Thyroid gland (tissue), 4 donors: ENCODE measurements around the gene CBR3. TPM values are rescaled to one million over a fixed set of nuclear protein-coding genes. Genes with fewer than 3 reads are reported as not detected.

Experiments
- DNase-seq, 2 donors: peaks; one replicate each; pipeline ENCODE4 v3.0.0-alpha.2; 2019
- H3K27ac ChIP-seq, 3 donors: fragments of 200-600 bp; sonication (generic); 1 replicate in 2 of 3; 2 replicates in 1 of 3; pipeline ENCODE4 v1.5.1; 2016 to 2019; ENCODE audit warnings: mild to moderate bottlenecking in 1 of 3, moderate library complexity in 1 of 3
- H3K27me3 ChIP-seq: fragments of 200-600 bp; sonication (generic); one replicate; pipeline ENCODE4 v1.5.1; 2019
- H3K36me3 ChIP-seq, 2 donors: fragments of 200-600 bp; sonication (generic); one replicate each; pipeline ENCODE4 v1.5.1; 2016 to 2019
- H3K4me1 ChIP-seq, 2 donors: fragments of 200-600 bp; sonication (generic); one replicate each; pipeline ENCODE4 v1.5.1; 2017 to 2019
- H3K4me3 ChIP-seq, 3 donors: fragments of 200-600 bp; sonication (generic); replicated peaks in 1 of 3; 1 replicate in 2 of 3; 2 replicates in 1 of 3; pipeline ENCODE4 v1.5.1; 2016; ENCODE audit warnings: mild to moderate bottlenecking in 1 of 3
- H3K9me3 ChIP-seq: fragments of 200-600 bp; sonication (generic); one replicate; pipeline ENCODE4 v1.5.1; 2017
- POLR2A ChIP-seq, 2 donors: fragments of 450-650 bp; IDR thresholded peaks; one replicate each; pipeline ENCODE4 v1.6.1; 2017; ENCODE audit warnings: antibody characterized with exemption in 2 of 2, mild to moderate bottlenecking in 2 of 2, moderate library complexity in 1 of 2
- WGBS, 2 donors: methylation state at CpG; one replicate each; pipeline ENCODE4 v1.1.5; 2017; 5-methylcytosine and 5-hydroxymethylcytosine counted together
- intact Hi-C: fragments of 100-400 bp; cut with DNase I; formaldehyde crosslinking; loops from one replicate; pipeline ENCODE4 v1.15.1; 2023
- total RNA-seq, 4 donors: library from RNA; depleted of rRNA; stranded (reverse); fragments of >200 nt; gene quantifications; one replicate each; pipeline ENCODE4 v1.2.3, GENCODE V29; 2016
- TF ChIP-seq, protein P1 (sequence below), 6 experiments: fragments of 200-600 bp in 3 of 6; fragments of 450-650 bp in 3 of 6; sonication (generic) in 3 of 6; IDR thresholded peaks; one replicate each; pipeline ENCODE4 v1.5.1; 2016 to 2019; ENCODE audit warnings: antibody characterized with exemption in 6 of 6, mild to moderate bottlenecking in 2 of 6, inconsistent platforms in 1 of 6, moderate library complexity in 1 of 6

The CBR3 gene
- total RNA-seq, 4 donors from 2014 or later = 5.0 to 23.6 (median 6.5) TPM

GRCh38 chr21:36184545-36184944 is 49.7 kb downstream of the CBR3 start:
- intact Hi-C loops = no loop called here
- 93% methylated on average over 3 to 16 of the region's 16 CpGs for WGBS, 2 donors
- DNase-seq = no peak

DNA sequence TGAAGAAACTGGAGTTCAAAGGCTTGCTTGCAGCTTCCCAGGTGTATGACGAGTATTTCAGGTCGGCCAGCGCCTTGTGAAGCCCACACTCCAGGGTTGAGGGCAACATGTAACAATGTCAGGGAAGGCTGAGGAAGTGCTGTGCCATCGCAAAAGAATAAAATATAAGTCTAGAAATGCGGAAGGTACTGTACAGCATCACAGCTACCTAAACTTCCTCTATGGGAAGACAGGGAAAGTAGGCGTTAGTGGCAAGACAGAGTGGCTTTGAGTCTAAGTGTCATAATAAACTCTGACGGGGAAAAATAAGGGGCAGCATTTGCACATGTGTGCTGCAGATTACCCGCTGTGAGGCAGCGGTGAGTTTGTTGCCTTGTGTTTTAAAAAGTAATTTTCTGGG is 50.6 kb downstream of the CBR3 start:
- no peaks in the 10 kb centered on the region for H3K36me3 ChIP-seq
- H3K27ac ChIP-seq = no peak overlapping the region
- DNase-seq = no peak
- no peaks in the 10 kb centered on the region for H3K27me3 ChIP-seq
- H3K4me3 ChIP-seq = no peak overlapping the region
- TF ChIP-seq, protein P1, sequence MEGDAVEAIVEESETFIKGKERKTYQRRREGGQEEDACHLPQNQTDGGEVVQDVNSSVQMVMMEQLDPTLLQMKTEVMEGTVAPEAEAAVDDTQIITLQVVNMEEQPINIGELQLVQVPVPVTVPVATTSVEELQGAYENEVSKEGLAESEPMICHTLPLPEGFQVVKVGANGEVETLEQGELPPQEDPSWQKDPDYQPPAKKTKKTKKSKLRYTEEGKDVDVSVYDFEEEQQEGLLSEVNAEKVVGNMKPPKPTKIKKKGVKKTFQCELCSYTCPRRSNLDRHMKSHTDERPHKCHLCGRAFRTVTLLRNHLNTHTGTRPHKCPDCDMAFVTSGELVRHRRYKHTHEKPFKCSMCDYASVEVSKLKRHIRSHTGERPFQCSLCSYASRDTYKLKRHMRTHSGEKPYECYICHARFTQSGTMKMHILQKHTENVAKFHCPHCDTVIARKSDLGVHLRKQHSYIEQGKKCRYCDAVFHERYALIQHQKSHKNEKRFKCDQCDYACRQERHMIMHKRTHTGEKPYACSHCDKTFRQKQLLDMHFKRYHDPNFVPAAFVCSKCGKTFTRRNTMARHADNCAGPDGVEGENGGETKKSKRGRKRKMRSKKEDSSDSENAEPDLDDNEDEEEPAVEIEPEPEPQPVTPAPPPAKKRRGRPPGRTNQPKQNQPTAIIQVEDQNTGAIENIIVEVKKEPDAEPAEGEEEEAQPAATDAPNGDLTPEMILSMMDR (IDR thresholded peaks at IDR 0.05) = no peak
- TF ChIP-seq POLR2A (IDR thresholded peaks at IDR 0.05) = no peak
- intact Hi-C loops = no loop called here
- 96% methylated on average over 9 of the region's 9 CpGs for WGBS, 2 donors
- H3K4me1 ChIP-seq = peaks cover 5 to 18% of the 10 kb centered on the region in 2 donors
- H3K9me3 ChIP-seq = no peaks in the 10 kb centered on the region

More at GRCh38 chr21:36184545-36184944, 49.7 kb downstream of the CBR3 start:
- Histone ChIP-seq H3K4me3 (no peak overlapping the region), H3K27me3 (no peaks in the 10 kb centered on the region), H3K4me1 (peaks cover 5 to 18% of the 10 kb centered on the region in 2 donors), H3K27ac (no peak overlapping the region), H3K36me3 (no peaks in the 10 kb centered on the region), H3K9me3 (no peaks in the 10 kb centered on the region)
- TF ChIP-seq, protein P1 (IDR thresholded peaks at IDR 0.05) = no peak
- no peak for TF ChIP-seq POLR2A (IDR thresholded peaks at IDR 0.05)

GRCh38 chr21:36186081-36186480 is 51.2 kb downstream of the CBR3 start:
- 95% methylated on average over 4 of the region's 4 CpGs for WGBS, 2 donors
- no peak overlapping the region for H3K4me3 ChIP-seq

GRCh38 chr21:36186506-36187399 is 51.9 kb downstream of the CBR3 start:
- intact Hi-C loops = no loop called here
- WGBS, 2 donors = 81 to 84% methylated on average over 15 to 18 of the region's 18 CpGs

More at GRCh38 chr21:36186081-36186480, 51.2 kb downstream of the CBR3 start:
- intact Hi-C loops = no loop called here
- H3K4me1 ChIP-seq = peaks cover 5 to 18% of the 10 kb centered on the region in 2 donors
- no peak for TF ChIP-seq POLR2A (IDR thresholded peaks at IDR 0.05)
- TF ChIP-seq, protein P1 (IDR thresholded peaks at IDR 0.05) = no peak
- no peaks in the 10 kb centered on the region for H3K36me3 ChIP-seq
- DNase-seq = no peak
- H3K9me3 ChIP-seq = no peaks in the 10 kb centered on the region
- no peaks in the 10 kb centered on the region for H3K27me3 ChIP-seq
- H3K27ac ChIP-seq = no peak overlapping the region

More at GRCh38 chr21:36186506-36187399, 51.9 kb downstream of the CBR3 start:
- Histone ChIP-seq H3K27me3 (no peaks in the 10 kb centered on the region), H3K27ac (peak overlapping the region in 1 of 3 donors; percentile 30), H3K4me3 (no peak overlapping the region), H3K9me3 (no peaks in the 10 kb centered on the region), H3K36me3 (no peaks in the 10 kb centered on the region), H3K4me1 (peaks cover 5 to 18% of the 10 kb centered on the region in 2 donors)
- TF ChIP-seq, protein P1 (IDR thresholded peaks at IDR 0.05) = no peak
- TF ChIP-seq POLR2A (IDR thresholded peaks at IDR 0.05) = no peak
- peak; percentile 30 to 45 for DNase-seq
